ENCODE data around the gene GMDS.

DNA sequence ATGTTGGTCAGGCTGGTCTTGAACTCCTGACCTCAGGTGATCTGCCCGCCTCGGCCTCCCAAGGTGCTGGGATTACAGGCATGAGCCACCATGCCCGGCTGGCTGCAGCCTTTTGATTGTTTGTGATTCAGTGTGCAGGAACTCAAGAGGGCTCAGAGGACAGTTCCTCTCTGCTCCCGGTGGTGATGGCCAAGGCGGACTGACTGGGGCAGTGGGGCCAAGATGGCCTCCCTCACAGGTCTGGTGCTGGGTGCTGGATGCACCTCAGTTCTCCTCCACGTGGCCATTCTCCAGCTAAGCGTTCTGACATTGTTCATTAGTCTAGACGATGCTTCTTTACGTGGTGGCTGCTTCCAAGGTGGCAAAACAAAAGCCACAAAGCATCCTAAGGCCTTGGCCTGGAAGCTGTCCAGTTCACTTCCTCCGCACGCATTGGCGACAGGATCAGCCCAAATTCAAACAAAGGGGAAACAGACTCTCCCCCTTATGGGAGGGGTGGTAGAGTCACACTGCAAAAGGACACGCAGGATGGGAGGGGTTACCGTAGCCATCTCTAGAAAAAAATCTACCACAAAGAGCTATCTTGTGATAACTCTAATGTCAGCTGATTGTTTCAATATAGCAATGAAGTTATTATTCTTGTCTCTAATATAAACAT lies 488.8 kb downstream of the GMDS start:
- TF ChIP-seq, protein P1, sequence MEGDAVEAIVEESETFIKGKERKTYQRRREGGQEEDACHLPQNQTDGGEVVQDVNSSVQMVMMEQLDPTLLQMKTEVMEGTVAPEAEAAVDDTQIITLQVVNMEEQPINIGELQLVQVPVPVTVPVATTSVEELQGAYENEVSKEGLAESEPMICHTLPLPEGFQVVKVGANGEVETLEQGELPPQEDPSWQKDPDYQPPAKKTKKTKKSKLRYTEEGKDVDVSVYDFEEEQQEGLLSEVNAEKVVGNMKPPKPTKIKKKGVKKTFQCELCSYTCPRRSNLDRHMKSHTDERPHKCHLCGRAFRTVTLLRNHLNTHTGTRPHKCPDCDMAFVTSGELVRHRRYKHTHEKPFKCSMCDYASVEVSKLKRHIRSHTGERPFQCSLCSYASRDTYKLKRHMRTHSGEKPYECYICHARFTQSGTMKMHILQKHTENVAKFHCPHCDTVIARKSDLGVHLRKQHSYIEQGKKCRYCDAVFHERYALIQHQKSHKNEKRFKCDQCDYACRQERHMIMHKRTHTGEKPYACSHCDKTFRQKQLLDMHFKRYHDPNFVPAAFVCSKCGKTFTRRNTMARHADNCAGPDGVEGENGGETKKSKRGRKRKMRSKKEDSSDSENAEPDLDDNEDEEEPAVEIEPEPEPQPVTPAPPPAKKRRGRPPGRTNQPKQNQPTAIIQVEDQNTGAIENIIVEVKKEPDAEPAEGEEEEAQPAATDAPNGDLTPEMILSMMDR (IDR thresholded peaks at IDR 0.05; ENCODE audit: extremely low read depth in 1 of 2, insufficient read depth in 1 of 2, low read depth in 1 of 2, low read length in 2 of 2): no peak
- no peak for TF ChIP-seq EZH2 (IDR thresholded peaks at IDR 0.05; ENCODE audit: borderline replicate concordance, low read depth, low read length, severe bottlenecking)
- TF ChIP-seq POLR2A (IDR thresholded peaks at IDR 0.05; ENCODE audit: low read depth, low read length): no peak

Data from endothelial cell of umbilical vein (primary cell).